ENCODE measurements around the gene HMX2. TPM values are rescaled to one million over a fixed set of nuclear protein-coding genes. Genes with fewer than 3 reads are reported as not detected.
"Not testable (repeated sequence)": the region's sequence is repeated elsewhere in the genome, so short reads cannot be mapped to it uniquely, and the experiment has no call there.

Gene HMX2
- total and polyA plus RNA-seq, 9 donors, result not detected

- Histone ChIP-seq H3K27me3 (ENCODE audit: control insufficient read depth, insufficient read depth, low read length) (no peaks in the 10 kb centered on the region), H3K36me3 (ENCODE audit: control insufficient read depth, insufficient read depth, low read length) (peaks cover 41% of the 10 kb centered on the region), H3K27ac (ENCODE audit: low read length) (no peak overlapping the region), H3K9me3 (replicated peaks; ENCODE audit: control insufficient read depth, low read depth, low read length) (no peaks in the 10 kb centered on the region), H3K4me3 (ENCODE audit: low read length) (no peak overlapping the region), H3K4me1 (ENCODE audit: control insufficient read depth, insufficient read depth, low read length) (no peaks in the 10 kb centered on the region)
- 71% methylated on average over 1 of the region's 4 CpGs for WGBS (ENCODE audit: insufficient coverage)
- no peak for DNase-seq
Observed at GRCh38 chr10:123165445-123166072, 17.6 kb downstream of the HMX2 start.

GRCh38 chr10:123166618-123167017, 18.7 kb downstream of the HMX2 start:
- DNase-seq, result no peak
- no peaks in the 10 kb centered on the region for H3K27me3 ChIP-seq (ENCODE audit: control insufficient read depth, insufficient read depth, low read length)
- H3K4me3 ChIP-seq (ENCODE audit: low read length), result no peak overlapping the region
- no peak overlapping the region for H3K27ac ChIP-seq (ENCODE audit: low read length)
- 100% methylated on average over 2 of the region's 2 CpGs for WGBS (ENCODE audit: insufficient coverage)
- no peaks in the 10 kb centered on the region for H3K4me1 ChIP-seq (ENCODE audit: control insufficient read depth, insufficient read depth, low read length)
- H3K36me3 ChIP-seq (ENCODE audit: control insufficient read depth, insufficient read depth, low read length), result peaks cover 43% of the 10 kb centered on the region
- no peaks in the 10 kb centered on the region for H3K9me3 ChIP-seq (replicated peaks; ENCODE audit: control insufficient read depth, low read depth, low read length)

GRCh38 chr10:123170961-123171360, 23.0 kb downstream of the HMX2 start:
- H3K4me3 ChIP-seq (ENCODE audit: low read length), result no peak overlapping the region
- H3K27me3 ChIP-seq (ENCODE audit: control insufficient read depth, insufficient read depth, low read length), result no peaks in the 10 kb centered on the region
- DNase-seq, result no peak
- no peaks in the 10 kb centered on the region for H3K4me1 ChIP-seq (ENCODE audit: control insufficient read depth, insufficient read depth, low read length)
- 96% methylated on average over 4 of the region's 4 CpGs for WGBS (ENCODE audit: insufficient coverage)
- no peak overlapping the region for H3K27ac ChIP-seq (ENCODE audit: low read length)
- H3K9me3 ChIP-seq (replicated peaks; ENCODE audit: control insufficient read depth, low read depth, low read length), result no peaks in the 10 kb centered on the region
- H3K36me3 ChIP-seq (ENCODE audit: control insufficient read depth, insufficient read depth, low read length), result peaks cover 31% of the 10 kb centered on the region

GRCh38 chr10:123171616-123172015, 23.7 kb downstream of the HMX2 start:
- DNase-seq; H3K4me1 ChIP-seq (ENCODE audit: control insufficient read depth, insufficient read depth, low read length); H3K27ac ChIP-seq (ENCODE audit: low read length); H3K4me3 ChIP-seq (ENCODE audit: low read length); H3K9me3 ChIP-seq (replicated peaks; ENCODE audit: control insufficient read depth, low read depth, low read length); H3K27me3 ChIP-seq (ENCODE audit: control insufficient read depth, insufficient read depth, low read length): not testable (repeated sequence)
- H3K36me3 ChIP-seq (ENCODE audit: control insufficient read depth, insufficient read depth, low read length), result peaks cover 28% of the 10 kb centered on the region
- 98% methylated on average over 8 of the region's 10 CpGs for WGBS (ENCODE audit: insufficient coverage)

- no peak for DNase-seq
- WGBS (ENCODE audit: insufficient coverage), result 68% methylated on average over 5 of the region's 9 CpGs
Observed at GRCh38 chr10:123175389-123176387, 27.8 kb downstream of the HMX2 start.

GRCh38 chr10:123178390-123178789, 30.5 kb downstream of the HMX2 start:
- DNase-seq; H3K4me3 ChIP-seq (ENCODE audit: low read length); H3K9me3 ChIP-seq (replicated peaks; ENCODE audit: control insufficient read depth, low read depth, low read length); H3K4me1 ChIP-seq (ENCODE audit: control insufficient read depth, insufficient read depth, low read length); H3K27ac ChIP-seq (ENCODE audit: low read length); H3K27me3 ChIP-seq (ENCODE audit: control insufficient read depth, insufficient read depth, low read length): not testable (repeated sequence)
- no CpG with 5 or more reads among the region's 4 CpGs for WGBS (ENCODE audit: insufficient coverage)
- peaks cover 12% of the 10 kb centered on the region for H3K36me3 ChIP-seq (ENCODE audit: control insufficient read depth, insufficient read depth, low read length)

More at GRCh38 chr10:123175389-123176387, 27.8 kb downstream of the HMX2 start:
- Histone ChIP-seq H3K9me3 (replicated peaks; ENCODE audit: control insufficient read depth, low read depth, low read length) (no peaks in the 10 kb centered on the region), H3K27ac (ENCODE audit: low read length) (no peak overlapping the region), H3K4me3 (ENCODE audit: low read length) (no peak overlapping the region), H3K27me3 (ENCODE audit: control insufficient read depth, insufficient read depth, low read length) (no peaks in the 10 kb centered on the region), H3K36me3 (ENCODE audit: control insufficient read depth, insufficient read depth, low read length) (peaks cover 18% of the 10 kb centered on the region), H3K4me1 (ENCODE audit: control insufficient read depth, insufficient read depth, low read length) (no peaks in the 10 kb centered on the region)

GRCh38 chr10:123180101-123181090, 32.5 kb downstream of the HMX2 start:
- no peak for DNase-seq
- peaks cover 5% of the 10 kb centered on the region for H3K36me3 ChIP-seq (ENCODE audit: control insufficient read depth, insufficient read depth, low read length)
- 86% methylated on average over 1 of the region's 7 CpGs for WGBS (ENCODE audit: insufficient coverage)
- no peaks in the 10 kb centered on the region for H3K27me3 ChIP-seq (ENCODE audit: control insufficient read depth, insufficient read depth, low read length)
- no peak overlapping the region for H3K27ac ChIP-seq (ENCODE audit: low read length)
- no peak overlapping the region for H3K4me3 ChIP-seq (ENCODE audit: low read length)
- peaks cover 4% of the 10 kb centered on the region for H3K9me3 ChIP-seq (replicated peaks; ENCODE audit: control insufficient read depth, low read depth, low read length)
- no peaks in the 10 kb centered on the region for H3K4me1 ChIP-seq (ENCODE audit: control insufficient read depth, insufficient read depth, low read length)

- no CpG with 5 or more reads among the region's 2 CpGs for WGBS (ENCODE audit: insufficient coverage)
- H3K36me3 ChIP-seq (ENCODE audit: control insufficient read depth, insufficient read depth, low read length), result peaks cover 8% of the 10 kb centered on the region
- no peak overlapping the region for H3K27ac ChIP-seq (ENCODE audit: low read length)
- H3K27me3 ChIP-seq (ENCODE audit: control insufficient read depth, insufficient read depth, low read length), result no peaks in the 10 kb centered on the region
- no peaks in the 10 kb centered on the region for H3K4me1 ChIP-seq (ENCODE audit: control insufficient read depth, insufficient read depth, low read length)
- peaks cover 11% of the 10 kb centered on the region for H3K9me3 ChIP-seq (replicated peaks; ENCODE audit: control insufficient read depth, low read depth, low read length)
- DNase-seq, result no peak
- no peak overlapping the region for H3K4me3 ChIP-seq (ENCODE audit: low read length)
Observed at GRCh38 chr10:123183724-123184123, 35.8 kb downstream of the HMX2 start.

GRCh38 chr10:123187781-123188180, 39.8 kb downstream of the HMX2 start:
- WGBS (ENCODE audit: insufficient coverage), result no CpG with 5 or more reads among the region's 5 CpGs
- Histone ChIP-seq H3K27me3 (ENCODE audit: control insufficient read depth, insufficient read depth, low read length) (no peaks in the 10 kb centered on the region), H3K4me1 (ENCODE audit: control insufficient read depth, insufficient read depth, low read length) (no peaks in the 10 kb centered on the region), H3K27ac (ENCODE audit: low read length) (no peak overlapping the region), H3K9me3 (replicated peaks; ENCODE audit: control insufficient read depth, low read depth, low read length) (peaks cover 11% of the 10 kb centered on the region), H3K36me3 (ENCODE audit: control insufficient read depth, insufficient read depth, low read length) (peaks cover 8% of the 10 kb centered on the region), H3K4me3 (ENCODE audit: low read length) (no peak overlapping the region)
- no peak for DNase-seq
